COLO829 (cell line): Measurements from ENCODE around the gene CHRND.
"Not testable (repeated sequence)": the region's sequence is repeated elsewhere in the genome, so short reads cannot be mapped to it uniquely, and the experiment has no call there.

ENCODE experiments used
- DNase-seq: peaks from one replicate; pipeline ENCODE4 v3.0.0; 2012; ENCODE audit warnings: low spot score

CHRND gene

GRCh38 chr2:232528746-232529460 is 2.9 kb downstream of the CHRND start:
- DNase-seq, result no peak

- no peak for DNase-seq
These were observed 4.0 kb downstream of the CHRND start for GRCh38 chr2:232529806-232530547.

GRCh38 chr2:232530626-232531260 is 4.8 kb downstream of the CHRND start:
- DNase-seq, result no peak

GRCh38 chr2:232532419-232532818 is 6.5 kb downstream of the CHRND start:
- no peak for DNase-seq

GRCh38 chr2:232532821-232533220 is 6.9 kb downstream of the CHRND start:
- DNase-seq, result not testable (repeated sequence)

GRCh38 chr2:232533944-232534710 is 8.2 kb downstream of the CHRND start:
- no peak for DNase-seq

- no peak for DNase-seq
These were observed 9.1 kb downstream of the CHRND start for GRCh38 chr2:232534940-232535651.

- no peak for DNase-seq
These were observed 10.0 kb downstream of the CHRND start for GRCh38 chr2:232535761-232536530.

GRCh38 chr2:232537079-232537478 is 11.1 kb downstream of the CHRND start:
- DNase-seq, result no peak

- no peak for DNase-seq
These were observed 11.5 kb downstream of the CHRND start for GRCh38 chr2:232537499-232537898.

- no peak for DNase-seq
These were observed 12.7 kb downstream of the CHRND start for GRCh38 chr2:232538671-232539070.

GRCh38 chr2:232539298-232540231 is 13.6 kb downstream of the CHRND start, which contains the start of gene CHRNG:
Gene CHRNG, plus strand, starts transcription at chr2:232539692. Its CDS starts 56 bp downstream, at chr2:232539748.
- no peak for DNase-seq

- no peak for DNase-seq
These were observed 14.6 kb downstream of the CHRND start for GRCh38 chr2:232540441-232541041.

GRCh38 chr2:232541195-232541960 is 15.4 kb downstream of the CHRND start:
- no peak for DNase-seq

GRCh38 chr2:232541961-232542714 is 16.2 kb downstream of the CHRND start:
- DNase-seq, result no peak

GRCh38 chr2:232542715-232543467 is 16.9 kb downstream of the CHRND start:
- no peak for DNase-seq

GRCh38 chr2:232543491-232543890 is 17.5 kb downstream of the CHRND start:
- no peak for DNase-seq
